Calu3 (cell line): Measurements from ENCODE around the gene FAM50B. TPM values are rescaled to one million over a fixed set of nuclear protein-coding genes. Genes with fewer than 3 reads are reported as not detected.

Source experiments
- BruUV-seq: library from RNA; stranded (reverse); fragments of 400-500 nt; replicated peaks from 2 replicates; lab custom pipeline; 2021; lab: Mats Ljungman, UMichigan
- CTCF ChIA-PET: fragments of 300-600 bp; sonication (Branson Sonifier 250); formaldehyde crosslinking; loops from one replicate; lab custom pipeline; 2022; ENCODE audit warnings: antibody characterized with exemption; lab: Charles Lee
- DNase-seq: peaks from one replicate; pipeline ENCODE4 v3.0.0; 2022
- H3K27ac Mint-ChIP-seq: one replicate; pipeline ENCODE4 v1.8.0; 2022; ENCODE audit warnings: mixed read lengths; ENCODE audit not compliant: unreplicated experiment
- H3K27me3 Mint-ChIP-seq: one replicate; pipeline ENCODE4 v1.8.0; 2022; ENCODE audit warnings: mixed read lengths; ENCODE audit not compliant: unreplicated experiment
- H3K36me3 Mint-ChIP-seq: one replicate; pipeline ENCODE4 v1.8.0; 2022; ENCODE audit warnings: mild to moderate bottlenecking, moderate library complexity, mixed read lengths; ENCODE audit not compliant: insufficient read depth, unreplicated experiment
- H3K4me1 Mint-ChIP-seq: one replicate; pipeline ENCODE4 v1.8.0; 2022; ENCODE audit warnings: mild to moderate bottlenecking, low read depth, mixed read lengths; ENCODE audit not compliant: unreplicated experiment
- H3K4me3 Mint-ChIP-seq: one replicate; pipeline ENCODE4 v1.8.0; 2022; ENCODE audit warnings: mild to moderate bottlenecking, low read depth, moderate library complexity, mixed read lengths; ENCODE audit not compliant: unreplicated experiment
- H3K9me3 Mint-ChIP-seq: one replicate; pipeline ENCODE4 v1.8.0; 2022; ENCODE audit warnings: low read depth, mixed read lengths; ENCODE audit not compliant: unreplicated experiment
- intact Hi-C: fragments of 100-400 bp; cut with micrococcal nuclease; formaldehyde crosslinking; loops from one replicate; pipeline ENCODE4 v1.10.0; 2022; ENCODE audit not compliant: unreplicated experiment
- total RNA-seq: library from RNA; stranded (reverse); gene quantifications from 2 replicates; pipeline ENCODE4 v1.2.3, GENCODE V29; 2022
- TF ChIP-seq, protein P1 (sequence below): fragments of 200-600 bp; IDR thresholded peaks from one replicate; pipeline ENCODE4 v1.8.0; 2022; ENCODE audit warnings: antibody characterized with exemption; ENCODE audit not compliant: unreplicated experiment

FAM50B gene
- total RNA-seq, 1 experiment from 2014 or later: 5.8 TPM

GRCh38 chr6:3822747-3823445 lies 26.3 kb upstream of the FAM50B start:
- peak; percentile 32 for DNase-seq
- Mint-ChIP-seq H3K27me3 (no peaks in the 10 kb centered on the region), H3K4me3 (peak overlapping the region; percentile 36), H3K27ac (peak overlapping the region; percentile 81), H3K4me1 (peaks cover 39% of the 10 kb centered on the region), H3K9me3 (no peaks in the 10 kb centered on the region), H3K36me3 (peaks cover 10% of the 10 kb centered on the region)
- TF ChIP-seq, protein P1, sequence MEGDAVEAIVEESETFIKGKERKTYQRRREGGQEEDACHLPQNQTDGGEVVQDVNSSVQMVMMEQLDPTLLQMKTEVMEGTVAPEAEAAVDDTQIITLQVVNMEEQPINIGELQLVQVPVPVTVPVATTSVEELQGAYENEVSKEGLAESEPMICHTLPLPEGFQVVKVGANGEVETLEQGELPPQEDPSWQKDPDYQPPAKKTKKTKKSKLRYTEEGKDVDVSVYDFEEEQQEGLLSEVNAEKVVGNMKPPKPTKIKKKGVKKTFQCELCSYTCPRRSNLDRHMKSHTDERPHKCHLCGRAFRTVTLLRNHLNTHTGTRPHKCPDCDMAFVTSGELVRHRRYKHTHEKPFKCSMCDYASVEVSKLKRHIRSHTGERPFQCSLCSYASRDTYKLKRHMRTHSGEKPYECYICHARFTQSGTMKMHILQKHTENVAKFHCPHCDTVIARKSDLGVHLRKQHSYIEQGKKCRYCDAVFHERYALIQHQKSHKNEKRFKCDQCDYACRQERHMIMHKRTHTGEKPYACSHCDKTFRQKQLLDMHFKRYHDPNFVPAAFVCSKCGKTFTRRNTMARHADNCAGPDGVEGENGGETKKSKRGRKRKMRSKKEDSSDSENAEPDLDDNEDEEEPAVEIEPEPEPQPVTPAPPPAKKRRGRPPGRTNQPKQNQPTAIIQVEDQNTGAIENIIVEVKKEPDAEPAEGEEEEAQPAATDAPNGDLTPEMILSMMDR: no peak
- intact Hi-C loops: no loop called here
- BruUV-seq: no TSS peak
- CTCF ChIA-PET: no interaction called here

GRCh38 chr6:3823671-3824070 lies 25.5 kb upstream of the FAM50B start:
- Mint-ChIP-seq H3K27ac (peak overlapping the region; percentile 50), H3K36me3 (peaks cover 10% of the 10 kb centered on the region), H3K4me1 (peaks cover 39% of the 10 kb centered on the region), H3K27me3 (no peaks in the 10 kb centered on the region), H3K4me3 (no peak overlapping the region), H3K9me3 (no peaks in the 10 kb centered on the region)
- intact Hi-C loops: no loop called here
- BruUV-seq: no TSS peak
- no peak for DNase-seq
- CTCF ChIA-PET: no interaction called here
- TF ChIP-seq, protein P1: no peak

DNA sequence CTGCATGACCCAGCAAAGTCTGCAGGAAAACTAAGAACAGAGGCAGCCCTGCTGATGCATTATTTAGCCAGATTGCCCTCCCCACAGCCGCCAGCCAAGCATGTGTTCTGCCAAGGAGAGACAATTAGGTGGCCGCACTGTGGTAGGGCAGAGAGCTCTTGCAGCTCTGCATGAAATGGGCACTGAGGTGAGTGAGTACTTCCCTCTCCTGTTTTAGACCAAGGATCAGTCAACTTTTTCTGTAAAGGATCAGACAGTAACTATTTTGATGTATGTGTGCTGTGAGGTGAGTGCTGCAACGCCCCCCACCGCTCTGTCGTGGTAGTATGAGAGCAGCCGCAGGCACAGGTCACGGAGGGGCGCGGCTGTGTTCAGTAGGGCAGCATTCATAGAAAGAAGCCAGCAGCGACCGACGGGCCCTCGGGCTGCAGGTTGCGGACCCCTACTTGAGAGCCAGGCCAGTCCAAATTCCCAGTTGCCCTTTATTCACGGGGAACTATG lies 23.8 kb upstream of the FAM50B start:
- H3K9me3 Mint-ChIP-seq: no peaks in the 10 kb centered on the region
- CTCF ChIA-PET: interaction anchor here (0.5 to 1.8 kb wide), 9 partner anchors 17 to 621 kb away, joined by 3 to 11 read pairs (median 4); partner anchors contain the start of genes ECI2, FAM50B and PXDC1
- intact Hi-C loops: loop anchor here (5.0 kb wide), 1 partner anchor 78 kb away; no protein-coding TSS in a partner anchor

GRCh38 chr6:3825851-3826581 lies 23.2 kb upstream of the FAM50B start:
- intact Hi-C loops: loop anchor here (5.0 kb wide), 1 partner anchor 79 kb away; no protein-coding TSS in a partner anchor
- BruUV-seq: no TSS peak
- CTCF ChIA-PET: interaction anchor here (0.7 to 1.8 kb wide), 7 partner anchors 17 to 165 kb away, joined by 3 to 11 read pairs (median 4); partner anchors contain the start of genes FAM50B and PXDC1
- Mint-ChIP-seq H3K9me3 (no peaks in the 10 kb centered on the region), H3K4me1 (peaks cover 30% of the 10 kb centered on the region), H3K27ac (peak overlapping the region; percentile 88), H3K27me3 (no peaks in the 10 kb centered on the region), H3K36me3 (peaks cover 10% of the 10 kb centered on the region), H3K4me3 (peak overlapping the region; percentile 52)
- peak; percentile 86 for DNase-seq
- TF ChIP-seq, protein P1: no peak

More for the DNA sequence above, 23.8 kb upstream of the FAM50B start:
- DNase-seq: peak; percentile 74
- Mint-ChIP-seq H3K27me3 (no peaks in the 10 kb centered on the region), H3K4me3 (peak overlapping the region; percentile 52), H3K36me3 (peaks cover 10% of the 10 kb centered on the region), H3K27ac (peak overlapping the region; percentile 88), H3K4me1 (peaks cover 30% of the 10 kb centered on the region)
- TF ChIP-seq, protein P1: no peak
- BruUV-seq: no TSS peak
